Measurements from ENCODE around the gene JOSD2.

JOSD2 gene

GRCh38 chr19:50556282-50557008 is 45.5 kb upstream of the JOSD2 start:
- Histone ChIP-seq H3K4me1 (peaks cover 0 to 19% (median 15%) of the 10 kb centered on the region in 4 donors), H3K36me3 (no peaks in the 10 kb centered on the region), H3K27ac (no peak overlapping the region), H3K27me3 (peaks cover 0 to 80% of the 10 kb centered on the region in 2 donors), H3K4me3 (peak overlapping the region; percentile 42 to 51), H3K9me3 (no peaks in the 10 kb centered on the region)
- TF ChIP-seq CTCF (IDR thresholded peaks at IDR 0.05): peak; percentile 67 to 83
- peak; percentile 31 to 78 for DNase-seq
- intact Hi-C loops (cut with DNase I; ENCODE audit: low total_unique reads): no loop called here

- no peaks in the 10 kb centered on the region for H3K36me3 ChIP-seq
- no peak for TF ChIP-seq CTCF (IDR thresholded peaks at IDR 0.05)
- H3K27me3 ChIP-seq: peaks cover 0 to 82% of the 10 kb centered on the region in 2 donors
- peak overlapping the region; percentile 42 to 51 for H3K4me3 ChIP-seq
- H3K4me1 ChIP-seq: peaks cover 0 to 19% (median 15%) of the 10 kb centered on the region in 4 donors
- no peak overlapping the region for H3K27ac ChIP-seq
- intact Hi-C loops (cut with DNase I; ENCODE audit: low total_unique reads): no loop called here
- no peak for DNase-seq
- no peaks in the 10 kb centered on the region for H3K9me3 ChIP-seq
Measured at GRCh38 chr19:50555450-50556281, 44.7 kb upstream of the JOSD2 start.

GRCh38 chr19:50555033-50555432 is 44.0 kb upstream of the JOSD2 start:
- Histone ChIP-seq H3K36me3 (no peaks in the 10 kb centered on the region), H3K9me3 (no peaks in the 10 kb centered on the region), H3K4me1 (peaks cover 0 to 22% (median 16%) of the 10 kb centered on the region in 4 donors), H3K4me3 (no peak overlapping the region), H3K27ac (no peak overlapping the region), H3K27me3 (peaks cover 0 to 78% of the 10 kb centered on the region in 2 donors)
- TF ChIP-seq CTCF (IDR thresholded peaks at IDR 0.05): no peak
- intact Hi-C loops (cut with DNase I; ENCODE audit: low total_unique reads): no loop called here
- DNase-seq: no peak

- TF ChIP-seq CTCF (IDR thresholded peaks at IDR 0.05): no peak
- Histone ChIP-seq H3K4me3 (no peak overlapping the region), H3K4me1 (peaks cover 0 to 30% (median 18%) of the 10 kb centered on the region in 4 donors), H3K9me3 (no peaks in the 10 kb centered on the region), H3K27me3 (peaks cover 0 to 81% of the 10 kb centered on the region in 2 donors), H3K27ac (no peak overlapping the region), H3K36me3 (no peaks in the 10 kb centered on the region)
- intact Hi-C loops (cut with DNase I; ENCODE audit: low total_unique reads): no loop called here
- no peak for DNase-seq
Measured at GRCh38 chr19:50554212-50554611, 43.2 kb upstream of the JOSD2 start.

GRCh38 chr19:50553134-50553703 is 42.2 kb upstream of the JOSD2 start:
- no peak for DNase-seq
- no peak overlapping the region for H3K4me3 ChIP-seq
- no peak for TF ChIP-seq CTCF (IDR thresholded peaks at IDR 0.05)
- no peaks in the 10 kb centered on the region for H3K9me3 ChIP-seq
- H3K27me3 ChIP-seq: peaks cover 0 to 78% of the 10 kb centered on the region in 2 donors
- H3K4me1 ChIP-seq: peaks cover 0 to 40% (median 22%) of the 10 kb centered on the region in 4 donors
- intact Hi-C loops (cut with DNase I; ENCODE audit: low total_unique reads): no loop called here
- H3K27ac ChIP-seq: no peak overlapping the region
- H3K36me3 ChIP-seq: no peaks in the 10 kb centered on the region
